Activated CD4-positive, alpha-beta T cell treated with anti-CD3 and anti-CD28 coated beads, Interleukin-2, amount 50 U/mL, for 48 hours (primary cell): ENCODE results near the gene SHISAL1.

Experiments used
- DNase-seq, 2 experiments: peaks; one replicate each; pipeline ENCODE4 v3.0.0-alpha.2; 2020

SHISAL1 gene

DNA sequence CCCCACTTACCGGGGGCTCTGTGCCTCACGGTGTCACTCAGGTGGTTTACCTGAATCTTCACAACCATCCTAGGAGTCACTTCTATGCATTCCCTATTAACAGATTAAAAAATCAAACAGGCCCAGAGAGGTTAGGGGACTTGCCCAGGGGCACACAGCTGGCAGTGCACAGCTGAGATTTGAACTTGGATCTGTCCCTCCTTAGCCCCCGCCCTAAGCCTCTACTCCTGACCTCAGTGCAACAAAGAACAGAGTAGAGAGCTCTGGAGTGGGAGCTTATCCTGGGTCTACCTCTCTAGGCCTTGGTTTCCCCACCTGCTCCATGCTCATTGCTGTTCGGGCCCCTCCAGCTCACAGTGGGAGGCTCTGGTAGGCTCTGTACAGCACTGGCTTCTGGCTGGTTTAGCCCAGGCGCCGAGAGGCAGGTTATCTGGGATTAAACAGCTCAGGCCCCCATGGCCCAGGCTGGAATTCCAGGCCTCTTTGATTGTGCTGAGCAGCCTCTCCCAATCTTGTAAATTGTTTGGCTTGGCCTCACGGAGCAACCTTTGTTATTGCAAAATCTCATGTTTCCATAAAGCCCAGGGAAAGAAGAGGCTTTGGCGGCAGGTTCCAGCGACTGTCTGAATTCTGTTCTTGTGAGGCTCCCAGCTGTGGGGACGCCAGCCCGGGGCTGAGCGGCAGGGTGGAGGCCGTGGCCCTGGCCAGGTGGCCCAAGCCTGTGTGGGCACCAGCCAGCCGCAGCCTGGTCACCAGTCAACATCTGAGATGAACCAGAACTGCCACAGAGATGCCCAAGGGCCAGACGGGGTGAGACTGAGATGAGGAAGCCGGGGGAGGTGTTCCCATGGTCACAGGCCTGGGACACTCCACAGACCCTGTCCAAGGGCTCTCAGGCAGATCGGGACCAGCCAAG, 28.9 kb upstream of the SHISAL1 start:
- no peak for DNase-seq

DNA sequence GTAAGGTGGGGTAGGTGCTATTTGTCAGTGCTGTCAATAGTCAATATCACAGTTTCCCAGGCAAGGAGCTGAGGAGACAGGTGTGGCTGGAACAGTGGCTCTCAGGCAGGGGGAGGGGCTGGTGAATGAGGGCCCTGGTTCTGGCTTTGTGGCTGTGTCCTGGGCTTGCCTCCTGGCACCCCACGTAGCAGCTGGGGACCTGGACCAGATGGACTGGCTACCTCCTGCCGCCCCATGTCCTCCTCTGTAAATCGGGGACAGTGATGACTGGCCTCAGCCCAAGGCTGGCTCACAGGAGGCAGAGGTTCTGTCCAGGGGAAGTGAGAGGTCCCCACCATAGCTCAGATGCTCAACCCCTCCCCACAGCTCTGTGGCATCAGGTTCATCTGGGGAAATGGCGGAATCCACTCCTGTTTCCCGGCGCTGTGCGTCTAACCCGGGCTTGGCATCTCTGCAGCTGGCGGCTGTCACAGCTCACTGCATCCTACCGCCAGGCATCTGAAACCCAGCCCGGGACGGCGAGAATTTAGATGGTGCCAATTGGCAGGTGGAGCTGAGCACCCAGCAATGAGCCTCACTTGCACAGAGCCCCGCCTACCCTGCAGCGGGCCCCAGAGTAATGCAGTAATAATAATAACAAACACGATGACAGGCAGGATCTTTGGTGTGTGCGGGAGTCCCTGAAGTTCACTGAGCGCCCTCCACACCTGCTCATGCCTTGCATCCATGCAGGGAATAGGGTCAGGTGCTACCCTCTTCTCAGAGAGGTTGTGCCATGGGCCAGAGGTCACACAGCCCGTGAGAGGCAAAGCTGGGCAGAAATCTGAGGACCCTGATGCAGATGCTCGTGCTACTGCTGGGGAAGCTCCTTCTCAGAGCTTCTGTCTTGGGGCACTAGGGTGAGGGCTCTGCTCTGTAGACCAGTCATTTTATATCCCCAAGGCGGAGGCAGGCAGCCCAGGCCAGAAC, 27.8 kb upstream of the SHISAL1 start:
- no peak for DNase-seq

DNA sequence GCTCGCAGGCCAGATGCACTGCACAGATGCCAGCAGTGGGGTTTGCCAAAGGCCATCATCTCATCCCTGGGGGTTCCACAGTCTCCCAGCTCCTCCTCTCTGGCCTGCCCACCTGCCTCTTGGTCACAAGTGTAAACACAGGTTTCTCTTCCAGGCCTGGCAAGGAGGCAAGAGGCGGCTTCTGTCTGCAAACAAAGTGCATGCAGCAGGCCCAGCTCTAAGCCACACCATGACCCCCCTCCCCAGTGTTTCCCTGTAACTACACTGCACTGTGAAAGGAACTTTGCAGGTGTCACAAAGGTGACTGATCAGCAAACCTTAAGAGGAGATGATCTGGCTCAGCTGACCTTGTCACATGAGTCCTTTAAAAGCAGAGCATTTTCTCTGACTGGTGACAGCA, 26.2 kb upstream of the SHISAL1 start:
- no peak for DNase-seq

DNA sequence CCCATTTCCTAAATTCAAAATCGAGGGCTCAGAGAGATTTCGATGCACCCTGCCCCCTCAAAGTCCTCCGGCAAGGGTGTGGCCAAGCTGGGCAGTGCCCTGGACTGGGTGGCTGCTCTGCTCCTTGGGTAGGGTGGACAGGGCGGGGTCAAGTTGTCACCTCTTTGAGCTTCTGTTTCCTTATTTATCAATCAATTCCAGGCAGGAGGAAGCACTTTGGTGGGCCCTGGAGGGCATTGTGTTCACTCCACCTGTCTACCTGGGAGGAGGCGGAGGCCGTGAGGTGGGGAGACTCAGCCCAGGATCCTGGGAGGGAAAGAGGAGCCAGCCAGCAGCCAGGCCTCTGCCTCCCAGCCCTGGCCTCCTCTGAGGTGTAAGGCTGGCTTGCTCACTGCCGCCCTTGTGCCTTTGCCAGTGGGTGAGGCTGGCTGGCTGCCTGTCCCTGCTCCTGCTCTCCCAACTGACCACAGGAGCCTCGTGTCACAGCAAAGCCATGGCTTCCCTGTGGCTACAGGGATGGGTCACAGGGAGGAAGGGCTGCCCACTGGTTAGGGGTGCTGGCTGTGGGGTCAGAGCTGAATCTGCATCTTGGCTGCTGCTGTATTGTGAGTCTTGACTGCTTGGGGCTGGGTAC, 25.5 kb upstream of the SHISAL1 start:
- DNase-seq, result no peak

GRCh38 chr22:44337678-44338004, 24.9 kb upstream of the SHISAL1 start:
- DNase-seq, result peak in 1 of 2 experiments; percentile 16

- DNase-seq, result no peak
Observed at GRCh38 chr22:44336962-44337677, 24.4 kb upstream of the SHISAL1 start.

DNA sequence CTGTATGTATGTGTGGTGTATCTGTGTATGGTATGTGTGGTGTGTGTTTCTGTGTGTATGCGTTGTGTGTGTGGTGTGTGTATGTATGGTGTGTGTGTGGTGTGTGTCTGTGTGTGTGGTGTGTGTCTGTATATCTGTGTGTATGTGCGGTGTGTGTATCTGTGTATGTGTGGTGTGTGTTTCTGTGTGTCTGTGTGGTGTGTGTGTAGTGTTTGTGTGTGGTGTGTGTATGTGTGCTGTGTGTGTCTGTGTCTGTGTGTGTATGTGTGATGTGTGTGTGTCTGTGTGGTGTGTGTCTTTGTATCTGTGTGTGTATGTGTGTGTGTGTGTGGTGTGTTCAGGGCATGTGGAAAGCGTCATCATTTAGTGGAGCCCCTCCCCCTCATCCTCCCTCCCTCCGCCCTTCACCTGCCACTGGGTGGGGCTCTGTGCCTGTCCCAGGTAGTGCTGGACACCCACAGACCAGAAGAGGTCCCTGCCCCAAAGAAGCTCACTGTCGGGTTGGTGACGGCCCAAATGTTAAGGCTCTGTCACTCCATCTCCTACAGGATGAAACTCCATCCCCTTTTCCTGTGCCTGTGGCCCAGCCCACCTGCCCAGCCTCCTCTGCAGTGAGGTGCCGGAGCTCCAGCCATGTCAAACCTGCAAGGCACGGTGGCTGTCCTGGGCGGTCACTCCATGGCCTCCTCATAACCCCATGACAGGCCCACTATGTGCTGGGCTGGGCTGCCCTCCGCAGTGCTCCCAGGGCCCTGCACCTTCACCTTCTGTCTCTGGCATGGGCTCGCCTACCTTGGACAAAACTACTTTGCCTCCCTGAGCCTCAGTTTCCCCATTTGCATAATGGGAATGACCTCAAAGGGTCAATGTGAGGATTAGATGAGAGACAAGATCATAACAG, 23.4 kb upstream of the SHISAL1 start:
- DNase-seq, result no peak

GRCh38 chr22:44335066-44335839, 22.5 kb upstream of the SHISAL1 start:
- no peak for DNase-seq

DNA sequence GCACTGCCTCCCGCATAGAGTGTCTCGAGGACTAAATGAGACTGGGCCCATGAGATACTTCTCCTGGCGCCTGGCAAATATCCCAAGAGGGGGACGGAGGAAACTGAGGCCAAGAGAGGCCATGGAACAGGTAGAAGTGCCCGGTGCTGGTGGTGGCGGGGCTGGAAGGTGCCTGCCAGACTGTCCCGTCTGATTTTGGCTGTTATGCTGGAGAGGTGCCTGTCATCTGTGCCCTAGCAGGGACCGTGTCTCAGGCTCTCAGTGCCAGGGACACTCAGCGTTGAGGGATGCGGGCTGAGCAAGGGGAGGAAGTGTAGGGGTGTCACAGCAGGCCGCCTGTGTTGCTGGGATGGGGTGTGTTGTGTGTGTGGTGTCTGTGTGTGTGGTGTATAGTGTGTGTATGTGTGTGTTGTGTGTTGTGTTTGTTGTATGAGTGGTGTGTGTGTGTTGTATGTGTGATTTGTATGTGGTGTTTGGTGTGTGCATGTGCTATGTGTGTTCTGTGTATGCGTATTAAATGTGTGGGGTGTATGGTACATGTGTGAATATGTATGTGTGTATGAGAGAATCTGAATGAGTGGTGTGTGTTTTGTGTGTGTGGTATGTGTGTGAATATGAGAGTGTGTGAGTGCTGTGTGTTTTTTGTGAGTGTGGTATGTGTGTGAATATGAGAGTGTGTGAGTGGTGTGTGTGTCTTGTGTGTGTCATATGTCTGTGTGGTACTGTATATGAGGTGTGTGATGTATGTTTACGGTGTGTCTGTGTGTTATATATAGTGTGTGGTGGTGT, 21.3 kb upstream of the SHISAL1 start:
- no peak for DNase-seq

- DNase-seq, result no peak
Observed at GRCh38 chr22:44332946-44333345, 20.2 kb upstream of the SHISAL1 start.

- no peak for DNase-seq
Observed at GRCh38 chr22:44331881-44332714, 19.3 kb upstream of the SHISAL1 start.

GRCh38 chr22:44330744-44331660, 18.3 kb upstream of the SHISAL1 start:
- no peak for DNase-seq

DNA sequence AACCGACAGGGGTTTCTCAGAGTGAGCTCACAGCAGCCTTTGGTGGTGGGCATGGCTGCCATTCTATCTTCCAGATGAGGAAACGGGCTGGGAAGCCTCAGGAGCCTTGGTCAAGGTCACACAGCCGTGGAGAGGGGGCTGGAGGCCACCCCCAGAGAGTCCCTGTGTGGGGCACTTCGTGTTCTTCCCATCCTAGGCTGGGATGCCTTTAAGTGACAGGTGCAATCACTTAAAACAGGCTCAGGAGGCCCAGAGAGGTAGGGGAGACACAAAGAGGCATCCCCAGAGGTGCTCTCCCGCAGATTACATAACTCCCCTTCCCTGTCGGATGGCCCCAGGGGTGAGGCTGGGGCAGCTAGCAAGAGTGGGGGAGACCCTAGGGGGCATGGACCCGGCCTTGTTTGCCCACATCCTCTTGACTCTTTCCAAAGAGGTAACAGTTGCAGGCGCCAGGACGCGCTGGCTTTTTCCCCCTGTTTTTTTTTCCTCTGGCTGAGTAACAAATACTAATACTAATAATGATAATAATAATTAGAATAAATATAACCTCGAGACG, 17.5 kb upstream of the SHISAL1 start:
- no peak for DNase-seq

DNA sequence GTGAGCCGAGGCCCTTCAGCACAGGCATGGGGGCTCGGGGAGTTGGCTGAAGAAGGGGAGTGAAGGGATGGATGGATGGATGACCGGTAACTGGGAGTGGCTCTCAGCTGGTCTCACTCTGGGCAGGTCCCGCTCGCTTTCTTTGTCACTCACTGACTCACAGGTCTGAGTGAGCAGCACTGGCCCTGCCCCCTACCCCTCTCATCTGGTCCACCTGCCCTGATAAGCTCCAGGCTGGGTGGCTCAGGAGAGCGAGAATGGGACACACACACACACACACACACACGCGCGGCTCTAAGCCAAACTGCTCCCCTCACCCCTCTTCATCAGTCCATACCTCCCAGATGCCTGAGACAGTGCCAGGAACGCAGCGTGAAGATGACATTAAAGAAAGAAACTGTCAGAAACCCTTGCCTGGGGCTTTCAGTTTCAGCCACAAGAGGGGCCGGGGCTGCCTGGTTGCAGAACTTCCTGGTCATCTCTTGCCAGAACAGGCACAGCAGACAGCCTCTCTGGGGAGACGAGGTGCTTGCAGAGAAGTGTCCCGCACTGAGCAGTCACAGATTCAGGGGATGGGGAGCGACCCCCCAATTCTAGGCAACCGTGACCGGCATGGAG, 16.5 kb upstream of the SHISAL1 start:
- peak; percentile 43 to 48 for DNase-seq

DNA sequence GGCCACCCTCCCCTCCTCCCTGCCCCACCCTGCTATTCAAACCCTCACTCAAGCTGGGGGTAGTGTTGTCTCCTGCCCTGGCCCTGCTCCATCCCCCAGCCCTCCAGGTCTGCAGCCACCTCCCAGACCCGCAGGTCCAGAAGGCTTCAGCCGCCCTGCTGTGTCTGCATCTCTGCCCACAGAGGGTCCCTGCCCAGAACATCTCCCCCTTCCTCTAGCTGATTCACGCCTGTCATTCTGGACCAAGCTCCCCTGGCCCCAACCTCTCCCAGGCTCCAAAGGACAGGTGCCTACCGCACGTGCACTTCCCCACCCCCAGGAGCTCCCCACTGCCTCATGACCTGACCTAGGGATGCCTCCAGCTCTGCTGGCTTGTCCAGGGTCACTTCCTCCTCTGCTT, 16.0 kb upstream of the SHISAL1 start:
- no peak for DNase-seq

- no peak for DNase-seq
Observed at GRCh38 chr22:44328326-44328725, 15.6 kb upstream of the SHISAL1 start.

DNA sequence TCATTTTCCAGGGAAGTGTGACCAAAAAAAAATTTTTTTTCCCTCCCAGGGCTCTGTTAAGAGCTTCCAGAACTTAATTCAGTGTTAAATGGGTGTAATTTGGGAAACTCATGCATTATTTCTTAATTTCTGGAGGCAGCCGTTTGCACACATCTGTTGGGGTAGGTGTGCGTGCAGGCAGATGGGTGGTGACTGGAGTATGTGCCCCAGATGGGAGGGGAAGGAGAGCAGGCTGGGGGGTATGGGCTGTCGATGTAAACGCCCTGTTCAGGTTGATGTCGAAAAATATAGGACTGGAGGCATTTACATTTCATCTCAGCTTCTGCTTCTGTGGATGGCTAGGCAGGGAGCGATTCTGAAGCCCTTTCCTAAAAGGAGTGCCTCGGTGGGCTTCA, 13.7 kb upstream of the SHISAL1 start:
- no peak for DNase-seq
